GM19452 (cell line): ENCODE measurements around the gene DUS3L.

Experiments used
- ATAC-seq: cut with Tn5 transposase; IDR thresholded peaks from one replicate; pipeline ENCODE4 v1.9.1; 2021; ENCODE audit not compliant: unreplicated experiment

Gene DUS3L

GRCh38 chr19:5790559-5791520 is at the start of gene DUS3L:
Gene DUS3L, minus strand, starts transcription at chr19:5791163. Its CDS starts 22 bp downstream, at chr19:5791141.
- ATAC-seq, result peak; percentile 86

GRCh38 chr19:5839065-5840017 is 48.4 kb upstream of the DUS3L start, which contains the start of gene FUT6:
Gene FUT6, minus strand, starts transcription at chr19:5839702. Its CDS starts 7,135 bp downstream, at chr19:5832567.
- ATAC-seq, result no peak

GRCh38 chr19:5838353-5839064 is 47.5 kb upstream of the DUS3L start:
- ATAC-seq, result no peak

GRCh38 chr19:5837761-5838352 is 46.9 kb upstream of the DUS3L start:
- ATAC-seq, result no peak

GRCh38 chr19:5832527-5833216 is 41.7 kb upstream of the DUS3L start:
- ATAC-seq, result no peak

GRCh38 chr19:5832061-5832460 is 41.1 kb upstream of the DUS3L start:
- no peak for ATAC-seq

- no peak for ATAC-seq
Observed at GRCh38 chr19:5831159-5831558, 40.2 kb upstream of the DUS3L start.

- no peak for ATAC-seq
Observed at GRCh38 chr19:5829567-5830310, 38.8 kb upstream of the DUS3L start.

- ATAC-seq, result no peak
Observed at GRCh38 chr19:5828661-5829566, 38.0 kb upstream of the DUS3L start.

GRCh38 chr19:5827891-5828660 is 37.1 kb upstream of the DUS3L start:
- peak; percentile 60 for ATAC-seq

- ATAC-seq, result no peak
Observed at GRCh38 chr19:5827342-5827890, 36.5 kb upstream of the DUS3L start.

- ATAC-seq, result no peak
Observed at GRCh38 chr19:5826531-5827341, 35.8 kb upstream of the DUS3L start.

GRCh38 chr19:5825178-5825577 is 34.2 kb upstream of the DUS3L start:
- no peak for ATAC-seq

- ATAC-seq, result no peak
Observed at GRCh38 chr19:5824751-5825150, 33.8 kb upstream of the DUS3L start.

GRCh38 chr19:5823579-5824281 is 32.8 kb upstream of the DUS3L start:
- no peak for ATAC-seq
